ENCODE results near the gene CLSTN2. TPM values are rescaled to one million over a fixed set of nuclear protein-coding genes. Genes with fewer than 3 reads are reported as not detected.

CLSTN2 gene
- polyA plus RNA-seq, 3 donors = not detected

DNA sequence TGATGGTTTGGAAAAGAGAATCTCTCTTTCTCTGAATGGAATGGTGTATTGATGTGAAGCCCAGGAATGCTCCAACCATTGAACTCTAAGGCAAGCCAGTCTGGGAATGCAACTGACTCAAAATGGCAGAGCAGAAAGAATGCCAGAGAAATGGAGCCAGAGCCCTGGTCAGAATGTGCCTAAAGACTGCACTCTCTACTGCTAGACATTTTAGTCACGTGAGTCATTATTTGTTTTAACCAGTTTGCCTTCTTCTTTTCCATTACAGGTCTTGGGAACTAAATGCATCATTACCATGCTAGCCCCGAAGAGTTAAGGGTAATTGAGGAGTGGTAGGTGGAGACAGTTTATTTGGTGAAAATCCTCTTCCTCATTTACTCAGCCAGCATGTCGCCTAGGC is 675.6 kb downstream of the CLSTN2 start:
- 40% methylated on average over 1 of the region's 3 CpGs for WGBS (ENCODE audit: insufficient coverage)

DNA sequence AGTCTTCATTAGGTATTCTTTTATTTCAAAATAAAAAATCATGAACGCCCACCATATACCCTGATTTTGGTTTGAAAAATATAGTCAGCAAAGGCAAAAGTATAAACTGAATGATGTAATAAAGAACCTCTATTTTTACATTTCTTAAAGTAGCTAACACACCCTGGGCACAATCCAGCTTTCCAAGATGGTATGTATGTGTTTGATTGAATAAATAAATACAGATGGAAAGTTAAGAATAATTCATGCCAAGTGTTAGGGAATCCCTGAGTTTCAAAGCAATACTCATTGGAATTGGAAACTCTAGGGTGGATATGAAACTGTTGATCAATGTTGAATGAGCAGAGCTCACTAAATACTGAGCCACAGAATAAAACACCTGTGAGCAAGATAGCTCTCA is 679.0 kb downstream of the CLSTN2 start:
- Histone ChIP-seq H3K4me3 (replicated peaks in 1 of 3; ENCODE audit: low read depth in 2 of 3, low read length in 3 of 3) (no peak overlapping the region), H3K27ac (ENCODE audit: low read depth in 1 of 2, low read length in 2 of 2) (no peak overlapping the region), H3K79me2 (ENCODE audit: insufficient read depth, low read length) (no peaks in the 10 kb centered on the region), H3K9ac (ENCODE audit: insufficient read depth, low read length, poor library complexity, severe bottlenecking) (no peak overlapping the region), H2AFZ (ENCODE audit: insufficient read depth, low read depth, low read length, poor library complexity, severe bottlenecking) (no peak overlapping the region), H3K36me3 (replicated peaks in 1 of 2; ENCODE audit: control insufficient read depth in 1 of 2, insufficient read depth in 2 of 2, low read length in 2 of 2) (no peaks in the 10 kb centered on the region), H3K9me3 (replicated peaks in 1 of 2; ENCODE audit: control insufficient read depth in 1 of 2, insufficient read depth in 1 of 2, low read length in 2 of 2) (peaks cover 0 to 4% of the 10 kb centered on the region in 2 donors), H3K4me2 (replicated peaks; ENCODE audit: extremely low read depth, low read length, poor library complexity, severe bottlenecking) (no peak overlapping the region), H4K20me1 (ENCODE audit: insufficient read depth, low read length) (no peaks in the 10 kb centered on the region), H3K4me1 (ENCODE audit: control insufficient read depth in 1 of 2, insufficient read depth in 2 of 2, low read length in 2 of 2) (no peaks in the 10 kb centered on the region), H3K27me3 (ENCODE audit: control insufficient read depth in 2 of 2, insufficient read depth in 2 of 2, low read length in 2 of 2) (no peaks in the 10 kb centered on the region)
- peaks cover 0 to 14% (median 2%) of the 10 kb centered on the region in 7 donors for H3K9me3 Mint-ChIP-seq
- intact Hi-C loops (cut with micrococcal nuclease) = no loop called here
- no peak overlapping the region for H3K27ac Mint-ChIP-seq
- TF ChIP-seq, protein P1, sequence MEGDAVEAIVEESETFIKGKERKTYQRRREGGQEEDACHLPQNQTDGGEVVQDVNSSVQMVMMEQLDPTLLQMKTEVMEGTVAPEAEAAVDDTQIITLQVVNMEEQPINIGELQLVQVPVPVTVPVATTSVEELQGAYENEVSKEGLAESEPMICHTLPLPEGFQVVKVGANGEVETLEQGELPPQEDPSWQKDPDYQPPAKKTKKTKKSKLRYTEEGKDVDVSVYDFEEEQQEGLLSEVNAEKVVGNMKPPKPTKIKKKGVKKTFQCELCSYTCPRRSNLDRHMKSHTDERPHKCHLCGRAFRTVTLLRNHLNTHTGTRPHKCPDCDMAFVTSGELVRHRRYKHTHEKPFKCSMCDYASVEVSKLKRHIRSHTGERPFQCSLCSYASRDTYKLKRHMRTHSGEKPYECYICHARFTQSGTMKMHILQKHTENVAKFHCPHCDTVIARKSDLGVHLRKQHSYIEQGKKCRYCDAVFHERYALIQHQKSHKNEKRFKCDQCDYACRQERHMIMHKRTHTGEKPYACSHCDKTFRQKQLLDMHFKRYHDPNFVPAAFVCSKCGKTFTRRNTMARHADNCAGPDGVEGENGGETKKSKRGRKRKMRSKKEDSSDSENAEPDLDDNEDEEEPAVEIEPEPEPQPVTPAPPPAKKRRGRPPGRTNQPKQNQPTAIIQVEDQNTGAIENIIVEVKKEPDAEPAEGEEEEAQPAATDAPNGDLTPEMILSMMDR (IDR thresholded peaks at IDR 0.05) = no peak
- no CpG with 5 or more reads among the region's 1 CpG for WGBS (ENCODE audit: insufficient coverage)
- DNase-seq = no peak
- no peak overlapping the region for H3K4me3 Mint-ChIP-seq
- no peaks in the 10 kb centered on the region for H3K36me3 Mint-ChIP-seq
- H3K4me1 Mint-ChIP-seq = no peaks in the 10 kb centered on the region
- peaks cover 0 to 4% (median 3%) of the 10 kb centered on the region in 3 donors for H3K27me3 Mint-ChIP-seq (ENCODE audit: low read depth in 3 of 3)

More for the DNA sequence above, 675.6 kb downstream of the CLSTN2 start:
- no peaks in the 10 kb centered on the region for H3K4me1 ChIP-seq (ENCODE audit: control insufficient read depth in 1 of 2, insufficient read depth in 2 of 2, low read length in 2 of 2)
- Mint-ChIP-seq H3K4me1 (no peaks in the 10 kb centered on the region), H3K27ac (no peak overlapping the region), H3K36me3 (no peaks in the 10 kb centered on the region), H3K4me3 (no peak overlapping the region), H3K27me3 (ENCODE audit: low read depth in 3 of 3) (peaks cover 0 to 6% (median 0%) of the 10 kb centered on the region in 3 donors), H3K9me3 (peaks cover 0 to 16% (median 8%) of the 10 kb centered on the region in 7 donors)
- no peaks in the 10 kb centered on the region for H3K79me2 ChIP-seq (ENCODE audit: insufficient read depth, low read length)
- H3K4me2 ChIP-seq (replicated peaks; ENCODE audit: extremely low read depth, low read length, poor library complexity, severe bottlenecking) = no peak overlapping the region
- no peak for DNase-seq
- H3K9ac ChIP-seq (ENCODE audit: insufficient read depth, low read length, poor library complexity, severe bottlenecking) = no peak overlapping the region
- H3K27me3 ChIP-seq (ENCODE audit: control insufficient read depth in 2 of 2, insufficient read depth in 2 of 2, low read length in 2 of 2) = no peaks in the 10 kb centered on the region
- TF ChIP-seq, protein P1 (IDR thresholded peaks at IDR 0.05) = no peak
- H3K36me3 ChIP-seq (replicated peaks in 1 of 2; ENCODE audit: control insufficient read depth in 1 of 2, insufficient read depth in 2 of 2, low read length in 2 of 2) = no peaks in the 10 kb centered on the region
- no peak overlapping the region for H3K27ac ChIP-seq (ENCODE audit: low read depth in 1 of 2, low read length in 2 of 2)
- no peak overlapping the region for H3K4me3 ChIP-seq (replicated peaks in 1 of 3; ENCODE audit: low read depth in 2 of 3, low read length in 3 of 3)
- intact Hi-C loops (cut with micrococcal nuclease) = no loop called here
- H3K9me3 ChIP-seq (replicated peaks in 1 of 2; ENCODE audit: control insufficient read depth in 1 of 2, insufficient read depth in 1 of 2, low read length in 2 of 2) = peaks cover 0 to 5% of the 10 kb centered on the region in 2 donors
- H4K20me1 ChIP-seq (ENCODE audit: insufficient read depth, low read length) = no peaks in the 10 kb centered on the region
- no peak overlapping the region for H2AFZ ChIP-seq (ENCODE audit: insufficient read depth, low read depth, low read length, poor library complexity, severe bottlenecking)
